GM19023 (cell line): ENCODE data around the gene DNAJB2.
"Not testable (repeated sequence)": the region's sequence is repeated elsewhere in the genome, so short reads cannot be mapped to it uniquely, and the experiment has no call there.

Experiments
- ATAC-seq: cut with Tn5 transposase; IDR thresholded peaks from one replicate; pipeline ENCODE4 v1.9.1; 2021; ENCODE audit warnings: mild to moderate bottlenecking, moderate library complexity; ENCODE audit not compliant: unreplicated experiment

The DNAJB2 gene

DNA sequence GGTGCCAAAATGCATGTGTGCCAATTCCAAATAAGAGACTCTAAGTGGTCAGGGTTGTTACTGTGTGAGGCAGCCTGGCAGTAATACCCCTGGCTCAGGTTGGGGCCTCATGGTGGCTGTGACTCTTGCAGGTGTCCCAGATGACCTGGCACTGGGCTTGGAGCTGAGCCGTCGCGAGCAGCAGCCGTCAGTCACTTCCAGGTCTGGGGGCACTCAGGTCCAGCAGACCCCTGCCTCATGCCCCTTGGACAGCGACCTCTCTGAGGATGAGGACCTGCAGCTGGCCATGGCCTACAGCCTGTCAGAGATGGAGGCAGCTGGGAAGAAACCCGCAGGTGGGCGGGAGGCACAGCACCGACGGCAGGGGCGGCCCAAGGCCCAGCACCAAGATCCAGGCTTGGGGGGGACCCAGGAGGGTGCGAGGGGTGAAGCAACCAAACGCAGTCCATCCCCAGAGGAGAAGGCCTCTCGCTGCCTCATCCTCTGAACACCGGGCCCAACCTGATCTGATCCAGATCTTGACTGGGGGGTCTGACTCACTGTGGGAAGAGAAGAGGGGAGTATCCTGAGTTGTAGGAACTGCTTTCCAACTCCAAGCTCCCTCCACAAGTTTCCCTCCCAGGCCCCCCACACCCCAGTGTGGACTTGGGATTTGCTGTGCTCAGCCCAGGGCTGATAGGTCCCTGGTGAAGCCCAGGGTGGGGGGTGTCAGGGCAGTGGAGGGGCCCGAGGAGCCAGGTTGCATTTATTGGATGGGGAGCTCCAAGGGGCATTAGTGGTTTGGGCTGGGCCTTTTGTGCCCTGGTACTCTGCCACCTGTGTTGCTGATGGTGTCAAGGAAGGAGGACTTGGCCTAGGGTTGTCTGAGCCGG, 5.6 kb downstream of the DNAJB2 start:
- no peak for ATAC-seq

GRCh38 chr2:219285373-219285735, 6.2 kb downstream of the DNAJB2 start:
- no peak for ATAC-seq

DNA sequence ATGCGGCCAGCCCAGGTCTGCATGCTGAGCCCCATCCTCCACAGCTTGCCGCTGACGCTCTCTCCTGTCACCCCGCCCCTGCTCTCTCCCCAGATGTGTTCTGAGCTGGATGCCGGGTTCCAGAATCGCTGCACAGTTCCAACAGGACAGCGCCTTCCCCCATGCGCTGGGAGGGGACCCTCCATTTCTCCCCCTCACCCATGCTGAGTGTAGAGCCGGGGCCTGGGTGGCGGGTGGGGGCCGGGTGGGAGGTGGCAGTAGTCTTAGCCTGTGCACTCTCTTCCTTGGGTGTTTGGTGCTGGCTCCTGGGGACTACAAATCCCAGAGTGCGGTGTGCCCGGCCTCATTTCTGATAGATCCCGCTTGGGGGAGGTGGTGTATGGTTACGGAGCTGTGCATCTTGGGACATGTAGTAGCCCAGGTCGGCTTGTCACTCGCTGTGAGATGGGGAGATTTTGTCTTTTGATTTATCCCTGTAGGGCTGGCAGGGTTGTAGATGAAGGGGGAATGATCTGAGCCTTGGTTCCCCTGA, 6.8 kb downstream of the DNAJB2 start:
- no peak for ATAC-seq

GRCh38 chr2:219286436-219287115, 7.4 kb downstream of the DNAJB2 start:
- ATAC-seq: no peak

DNA sequence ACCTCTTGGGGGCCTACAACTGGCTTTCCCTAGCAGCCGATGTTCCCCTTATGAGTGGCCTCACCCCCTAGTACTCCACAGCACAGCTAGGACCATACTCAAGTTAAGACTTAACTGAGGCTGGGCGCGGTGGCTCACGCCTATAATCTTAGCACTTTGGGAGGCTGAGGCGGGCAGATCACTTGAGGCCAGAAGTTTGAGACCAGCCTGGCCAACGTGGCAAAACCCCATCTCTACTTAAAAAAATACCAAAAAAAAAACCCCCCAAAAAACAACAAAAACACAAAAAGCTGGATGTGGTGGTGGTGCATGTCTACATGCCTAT, 7.9 kb downstream of the DNAJB2 start:
- ATAC-seq: not testable (repeated sequence)

DNA sequence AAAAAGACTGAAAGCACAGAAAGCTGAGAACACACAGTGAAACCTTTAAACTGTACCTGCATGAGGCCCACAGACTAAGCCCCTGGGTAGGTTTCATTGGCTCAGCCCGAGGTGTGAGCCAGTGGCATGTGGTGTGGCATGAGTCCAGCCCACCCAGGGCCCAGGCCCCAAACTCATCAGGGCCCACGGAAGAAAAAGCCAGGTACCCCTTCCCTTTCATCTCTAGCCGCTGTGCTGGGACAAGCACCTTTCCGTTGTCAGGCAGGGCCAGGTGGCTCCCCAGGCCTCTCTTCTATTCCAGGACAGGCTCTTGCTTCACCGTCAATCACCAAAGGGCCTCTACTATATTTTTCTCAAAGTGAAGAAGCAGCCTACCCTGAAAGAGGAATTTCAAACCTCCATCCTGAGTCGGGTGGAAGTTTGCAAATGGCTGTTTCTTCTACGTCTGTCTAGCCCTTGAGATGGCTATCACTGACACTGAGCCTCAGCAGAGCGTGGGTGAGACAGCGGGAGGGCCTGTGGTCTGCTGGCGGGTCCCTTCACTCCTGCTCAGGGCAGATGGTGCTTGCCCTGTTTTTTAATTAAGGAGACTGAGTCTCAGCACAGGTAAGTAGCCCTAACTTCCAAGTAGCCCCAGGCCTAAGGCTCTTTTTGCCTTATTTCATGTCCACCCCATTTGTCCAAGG, 8.6 kb downstream of the DNAJB2 start:
- ATAC-seq: no peak

- no peak for ATAC-seq
Observed at GRCh38 chr2:219289195-219289536, 10.0 kb downstream of the DNAJB2 start.

GRCh38 chr2:219289537-219290361, 10.6 kb downstream of the DNAJB2 start:
- no peak for ATAC-seq

DNA sequence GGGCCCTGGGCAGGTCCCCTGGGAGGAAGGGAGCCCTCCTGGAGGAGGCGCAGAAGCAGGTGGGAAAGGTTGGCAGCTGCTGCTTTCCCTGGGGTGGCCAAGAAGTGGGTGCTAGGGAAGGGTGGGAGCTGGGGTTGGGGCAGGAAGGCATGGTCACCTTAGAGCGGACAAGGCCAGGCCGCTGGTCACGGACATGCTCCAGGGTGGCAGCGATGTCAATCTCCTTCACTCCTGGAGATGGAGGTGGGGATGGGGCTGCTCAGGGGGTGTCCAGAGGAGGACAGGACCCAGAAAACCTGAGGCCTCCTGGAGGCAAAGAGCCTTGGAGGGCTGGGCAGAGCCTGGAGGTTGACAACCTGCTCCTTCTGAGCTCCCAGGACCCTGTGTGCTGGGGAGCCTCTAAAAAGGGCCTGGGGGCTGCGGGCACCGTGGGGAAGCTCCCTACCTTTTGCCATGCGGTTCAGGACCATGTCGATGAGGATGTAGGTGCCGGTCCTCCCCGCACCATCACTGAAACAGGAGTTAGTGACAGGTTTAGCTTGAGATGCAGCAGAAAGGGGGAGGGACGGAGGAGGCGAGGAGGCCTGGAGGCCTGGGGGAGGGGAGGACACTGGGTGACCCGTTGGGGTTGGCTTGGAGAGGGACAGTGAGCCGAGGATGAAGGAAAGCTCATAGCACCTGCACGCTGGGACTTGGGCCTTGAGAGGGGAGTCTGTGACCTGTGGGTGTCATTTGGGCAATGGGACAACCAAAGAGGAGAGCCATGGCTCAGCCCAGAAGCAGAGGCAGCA, 11.4 kb downstream of the DNAJB2 start:
- ATAC-seq: no peak

DNA sequence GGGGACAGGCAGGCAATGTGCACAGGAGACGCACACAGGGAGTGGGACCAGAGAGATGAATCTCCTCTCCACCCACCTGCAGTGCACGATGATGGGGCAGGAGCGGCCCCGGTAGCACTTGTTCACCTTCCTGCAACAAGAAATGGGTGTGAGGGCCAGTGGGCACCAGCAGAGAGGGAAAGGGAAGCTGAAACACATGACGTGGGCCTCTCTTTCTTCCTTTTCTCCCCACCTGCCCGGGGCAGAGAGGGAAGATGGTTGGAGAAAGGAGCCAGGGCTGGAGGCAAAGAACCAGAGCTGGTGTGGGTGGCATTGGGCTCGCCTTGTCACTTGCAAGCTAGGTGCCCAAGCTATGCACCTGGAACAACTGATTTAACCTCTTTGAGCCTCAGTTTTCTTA, 12.2 kb downstream of the DNAJB2 start:
- ATAC-seq: no peak

DNA sequence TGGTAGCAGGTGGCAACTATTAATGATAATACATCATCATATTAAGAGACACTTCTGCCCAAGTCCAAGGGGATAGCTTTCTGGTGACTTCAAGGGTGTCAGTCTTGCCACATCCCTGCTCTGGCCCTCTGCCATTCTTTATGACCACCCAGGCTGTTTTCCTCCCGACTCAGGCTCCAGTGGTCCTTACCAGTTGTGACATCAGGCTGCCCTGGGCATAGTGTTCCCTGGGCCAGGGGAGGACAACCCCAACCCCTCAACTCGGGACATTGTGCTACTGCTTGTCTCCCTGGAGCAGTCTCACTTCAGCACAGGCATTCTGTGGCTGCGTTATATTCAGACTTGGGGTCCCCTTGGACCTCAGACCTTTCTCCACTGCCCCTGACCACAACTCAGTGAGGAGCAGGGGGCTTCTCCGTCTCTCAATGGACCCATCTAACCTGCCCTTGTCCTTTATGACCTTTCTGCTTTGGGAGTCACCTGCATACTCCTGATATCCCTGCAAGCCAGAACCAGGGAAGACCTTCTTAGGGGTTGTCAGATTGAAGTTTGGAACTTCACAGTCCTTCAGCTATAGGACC, 12.8 kb downstream of the DNAJB2 start:
- no peak for ATAC-seq

- no peak for ATAC-seq
Observed at GRCh38 chr2:219292616-219293015, 13.4 kb downstream of the DNAJB2 start.

GRCh38 chr2:219293736-219294231, 14.6 kb downstream of the DNAJB2 start:
- ATAC-seq: no peak

GRCh38 chr2:219294356-219295351, 15.5 kb downstream of the DNAJB2 start:
- peak; percentile 85 for ATAC-seq

GRCh38 chr2:219296142-219296541, 17.0 kb downstream of the DNAJB2 start:
- no peak for ATAC-seq

DNA sequence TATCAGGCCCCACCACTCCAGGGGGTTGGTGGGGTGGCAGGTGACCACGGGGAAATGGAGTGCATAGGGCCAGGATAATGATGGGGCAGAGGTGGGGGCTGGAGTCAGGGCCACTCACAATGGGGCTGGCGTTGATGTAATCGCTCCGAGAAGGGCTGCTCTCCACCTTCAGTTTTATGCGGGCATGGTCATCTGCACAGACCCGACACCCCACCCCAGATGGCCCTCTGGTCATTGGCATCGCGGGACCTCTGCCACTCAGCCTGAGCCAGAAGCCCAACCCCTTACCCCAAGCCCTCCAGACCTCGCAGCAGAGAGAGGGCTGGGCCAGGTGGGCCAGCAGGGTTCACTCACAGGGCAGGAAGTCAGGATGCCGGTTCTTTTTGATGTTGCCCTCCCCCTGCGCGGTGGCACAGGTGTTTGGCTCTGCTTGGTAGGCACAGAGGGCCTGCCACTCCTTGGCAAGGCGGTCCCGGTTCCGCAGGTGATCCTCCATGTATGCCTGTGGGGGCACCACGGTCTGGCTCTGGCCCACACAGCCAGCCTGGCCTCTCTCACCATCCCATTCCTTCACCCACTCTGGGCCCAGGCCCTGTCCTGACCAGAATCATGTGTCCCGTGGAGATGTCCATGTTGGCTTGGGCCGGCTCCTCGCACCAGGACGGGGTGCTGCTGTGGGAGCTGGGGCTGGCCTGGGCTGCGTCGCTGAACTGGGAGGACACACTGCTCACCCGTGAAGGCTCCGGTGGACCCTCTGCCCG, 17.6 kb downstream of the DNAJB2 start:
- no peak for ATAC-seq

DNA sequence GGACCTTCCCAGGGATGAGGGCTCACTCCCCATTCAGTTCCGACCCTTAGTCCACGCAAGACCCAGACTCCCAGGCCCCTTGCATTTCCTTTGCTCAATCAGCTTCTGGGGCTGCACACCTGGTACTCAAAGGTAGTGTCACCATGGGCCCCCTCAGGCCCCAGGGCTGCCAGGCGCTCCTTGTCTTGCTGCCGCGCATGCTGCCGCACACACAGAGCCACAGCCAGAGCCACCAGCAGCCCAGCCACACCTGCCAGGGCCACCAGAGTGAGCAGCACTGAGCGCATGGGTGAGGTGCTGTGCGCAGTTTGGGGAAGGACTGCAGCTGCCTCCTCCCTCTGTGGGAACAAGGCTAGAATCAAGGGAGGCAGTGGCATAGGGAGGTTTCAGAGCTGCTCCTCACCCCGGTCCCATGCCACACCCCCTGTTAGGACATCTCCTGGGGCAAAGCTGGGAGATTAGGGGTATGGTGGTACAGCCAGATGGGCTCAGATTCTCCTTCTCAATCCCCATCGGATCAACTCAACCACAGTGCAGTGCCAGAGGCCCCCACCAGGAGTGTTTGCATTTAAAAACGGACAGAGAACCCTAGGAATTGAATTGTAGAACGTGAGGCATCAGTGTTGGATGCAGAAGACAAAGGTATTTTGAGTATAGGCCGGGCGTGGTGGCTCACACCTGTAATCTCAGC, 18.7 kb downstream of the DNAJB2 start:
- no peak for ATAC-seq
